Measurements from ENCODE around the gene ENTPD7.

ENTPD7 gene

DNA sequence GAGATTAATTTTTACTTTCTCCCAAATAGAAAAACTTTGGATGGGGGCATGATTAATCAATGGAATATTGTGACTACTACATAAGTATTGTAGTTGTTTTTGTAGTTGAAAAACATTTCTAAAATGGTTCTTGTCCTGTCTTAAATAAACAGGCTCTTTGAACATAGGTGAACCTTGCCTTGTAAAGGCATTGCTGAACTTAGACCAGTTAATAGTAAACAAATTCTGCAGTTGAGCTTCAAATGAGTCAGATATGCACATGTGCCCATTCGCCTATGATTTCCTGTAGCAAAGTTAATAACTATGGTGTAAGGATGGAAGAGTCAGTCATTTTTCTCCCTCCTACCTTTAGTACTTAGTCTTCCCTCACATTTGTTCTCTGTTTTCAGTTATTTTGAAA, 95.4 kb downstream of the ENTPD7 start:
- no peak for DNase-seq
